K562 (cell line): ENCODE data around the gene KLHDC7B. TPM values are rescaled to one million over a fixed set of nuclear protein-coding genes. Genes with fewer than 3 reads are reported as not detected.

Source experiments
- ATAC-seq: fragments of 200-7000 bp; cut with Tn5 transposase; 3 replicates; pipeline ENCODE4 v1.9.1; 2020; ENCODE audit warnings: moderate library complexity
- BruUV-seq: library from RNA; stranded (reverse); fragments of 400-500 nt; replicated peaks from 2 replicates; lab custom pipeline; 2021; lab: Mats Ljungman, UMichigan
- CTCF ChIA-PET: fragments of 300-600 bp; formaldehyde crosslinking; extraction: SDS; loops from one replicate; lab custom pipeline; 2021; ENCODE audit warnings: low intra/inter-chr PET ratio; lab: Yijun Ruan, JAX
- POLR2A ChIA-PET: fragments of 300-600, 350-650 bp; sonication (Branson Sonifier 250); formaldehyde crosslinking; extraction: SDS; loops from one replicate; lab custom pipeline; 2021; ENCODE audit warnings: antibody characterized with exemption, inconsistent platforms; lab: Yijun Ruan, JAX
- DNase-seq, 4 experiments: peaks; one replicate each; pipeline versions ENCODE4 v3.0.0 to v3.0.0-alpha.2; 2011 to 2018; ENCODE audit warnings: low spot score in 3 of 4, mixed read lengths in 3 of 4; ENCODE audit errors: extremely low read depth in 1 of 4
- FAIRE-seq: peaks from 2 replicates; lab custom pipeline; 2011; peaks lifted over from hg19 to GRCh38; lab: Jason Lieb, UNC
- H2AFZ ChIP-seq: 2 replicates; pipeline ENCODE4 v1.6.0; 2011; ENCODE audit warnings: low read depth, low read length, control low read depth, inconsistent platforms
- H3K27ac ChIP-seq: fragments of 200-600 bp; 3 replicates; pipeline ENCODE4 v1.8.0; 2011; ENCODE audit warnings: low read depth, mild to moderate bottlenecking, control low read depth, inconsistent platforms, low read length, moderate library complexity, mixed read lengths; ENCODE audit errors: extremely low read depth
- H3K27me3 ChIP-seq, 2 experiments: fragments of 300-600 bp in 1 of 2; 2 replicates in 1 of 2; 3 replicates in 1 of 2; pipeline versions ENCODE4 v1.6.0 to v1.8.0; 2011; ENCODE audit warnings: inconsistent platforms in 2 of 2, low read length in 2 of 2, mild to moderate bottlenecking in 1 of 2, mixed read lengths in 1 of 2, moderate library complexity in 1 of 2; ENCODE audit not compliant: control insufficient read depth in 2 of 2, insufficient read depth in 2 of 2
- H3K36me3 ChIP-seq: fragments of 300-600 bp; 3 replicates; pipeline ENCODE4 v1.8.0; 2011; ENCODE audit warnings: mild to moderate bottlenecking, low read length, inconsistent platforms; ENCODE audit not compliant: control insufficient read depth, insufficient read depth
- H3K4me1 ChIP-seq, 2 experiments: fragments of 200-600 bp in 1 of 2; replicated peaks in 1 of 2; 2 replicates in 1 of 2; 3 replicates in 1 of 2; pipeline versions ENCODE4 v1.5.1 to v1.8.0; 2011; ENCODE audit warnings: inconsistent platforms in 2 of 2, low read length in 2 of 2, mild to moderate bottlenecking in 1 of 2, mixed read lengths in 1 of 2, moderate library complexity in 1 of 2; ENCODE audit not compliant: control insufficient read depth in 2 of 2, insufficient read depth in 2 of 2
- H3K4me2 ChIP-seq: 2 replicates; pipeline ENCODE4 v1.6.1; 2011; ENCODE audit warnings: low read length, control low read depth, inconsistent platforms, mixed read lengths; ENCODE audit not compliant: insufficient read depth
- H3K4me3 ChIP-seq: fragments of 200-600 bp; sonication (generic), shearing (Covaris generic); 2 replicates; pipeline ENCODE4 v1.5.1; 2016; ENCODE audit warnings: control low read depth, inconsistent platforms
- H3K79me2 ChIP-seq: fragments of 200-600 bp; 3 replicates; pipeline ENCODE4 v1.8.0; 2011; ENCODE audit warnings: low read length, inconsistent platforms; ENCODE audit not compliant: control insufficient read depth, insufficient read depth
- H3K9ac ChIP-seq, 2 experiments: 2 replicates each; pipeline versions ENCODE4 v1.6.0 to v1.6.1; 2011; ENCODE audit warnings: low read depth in 2 of 2, low read length in 2 of 2, control low read depth in 1 of 2, inconsistent platforms in 1 of 2, mild to moderate bottlenecking in 1 of 2, mixed read lengths in 1 of 2; ENCODE audit not compliant: insufficient read depth in 1 of 2
- H3K9me1 ChIP-seq: one replicate; pipeline ENCODE4 v1.6.0; 2011; ENCODE audit warnings: inconsistent platforms, mild to moderate bottlenecking, low read length, moderate library complexity; ENCODE audit not compliant: control insufficient read depth, insufficient read depth
- H3K9me3 ChIP-seq: replicated peaks from 2 replicates; pipeline ENCODE4 v1.5.1; 2011; ENCODE audit warnings: low read depth, low read length, inconsistent platforms; ENCODE audit not compliant: control insufficient read depth, insufficient read depth
- H4K20me1 ChIP-seq: replicated peaks from 2 replicates; pipeline ENCODE4 v1.6.1; 2011; ENCODE audit warnings: low read length, inconsistent platforms, mixed read lengths; ENCODE audit not compliant: control insufficient read depth, insufficient read depth
- ARID2 ChIP-seq: fragments of 450-650 bp; IDR thresholded peaks from 2 replicates; pipeline ENCODE4 v1.6.1; 2017; ENCODE audit warnings: antibody characterized with exemption, mild to moderate bottlenecking
- CC2D1A ChIP-seq: fragments of 450-650 bp; IDR thresholded peaks from 2 replicates; pipeline ENCODE4 v1.6.1; 2017; ENCODE audit warnings: mild to moderate bottlenecking
- HNRNPK ChIP-seq: fragments of 200-400 bp; formaldehyde crosslinking; IDR thresholded peaks from one replicate; pipeline ENCODE4 v1.6.1; 2018; ENCODE audit warnings: mild to moderate bottlenecking, low read depth, low read length; ENCODE audit not compliant: poor library complexity, severe bottlenecking
- KLF16 ChIP-seq: IDR thresholded peaks from 2 replicates; pipeline ENCODE4 v1.6.1; 2016; ENCODE audit warnings: antibody characterized with exemption
- MEF2A ChIP-seq: IDR thresholded peaks from 2 replicates; pipeline ENCODE4 v1.6.1; 2011; ENCODE audit warnings: low read depth, mild to moderate bottlenecking, low read length, moderate library complexity; ENCODE audit not compliant: control insufficient read depth
- NRF1 ChIP-seq, 2 experiments: fragments of 450-650 bp; IDR thresholded peaks in 1 of 2; conservative IDR thresholded peaks in 1 of 2; 2 replicates each; pipeline ENCODE4 v1.6.1; 2014; ENCODE audit warnings: mild to moderate bottlenecking in 2 of 2
- POLR2AphosphoS5 ChIP-seq: IDR thresholded peaks from 2 replicates; pipeline ENCODE4 v1.6.1; 2011; ENCODE audit warnings: mild to moderate bottlenecking, low read depth, low read length, moderate library complexity; ENCODE audit not compliant: control insufficient read depth, insufficient read depth
- POLR2G ChIP-seq: fragments of 200-400 bp; formaldehyde crosslinking; IDR thresholded peaks from 2 replicates; pipeline ENCODE4 v1.6.1; 2017; ENCODE audit warnings: low read depth, mild to moderate bottlenecking, antibody characterized with exemption, low read length, moderate library complexity
- RBFOX2 ChIP-seq: fragments of 200-400 bp; formaldehyde crosslinking; IDR thresholded peaks from 2 replicates; pipeline ENCODE4 v1.6.1; 2017; ENCODE audit warnings: low read depth, mild to moderate bottlenecking, low read length, moderate library complexity
- ZNF280B ChIP-seq: fragments of 250-450 bp; sonication (Bioruptor Pico); IDR thresholded peaks from 2 replicates; pipeline ENCODE4 v1.5.1; 2021; ENCODE audit warnings: mild to moderate bottlenecking
- WGBS: fragments of 100-300 bp; shearing (Covaris generic); methylation state at CpG from one replicate; pipeline ENCODE4 v1.1.6; 2016; ENCODE audit warnings: low coverage, mixed read lengths; ENCODE audit not compliant: insufficient coverage; ENCODE audit errors: missing lambda C conversion rate; 5-methylcytosine and 5-hydroxymethylcytosine counted together
- in situ Hi-C: fragments of 300-500 bp; cut with MboI; formaldehyde crosslinking; loops from 4 replicates; pipeline ENCODE4 v1.15.0; 2018; ENCODE audit warnings: inconsistent platforms, mixed read lengths
- intact Hi-C: fragments of 100-400 bp; cut with micrococcal nuclease; formaldehyde crosslinking; loops from 2 replicates; pipeline ENCODE4 v1.14.2; 2022
- polyA plus RNA-seq, 8 experiments: library from polyadenylated mRNA; depleted of rRNA in 4 of 8; stranded (reverse) in 5 of 8; unstranded in 3 of 8; fragments of >200 nt; fragmentation: Nextera tagmentation in 2 of 8; fragmentation: Illumina TruSeq in 1 of 8; extraction: Ambion mirVana in 2 of 8; extraction: Trizol in 1 of 8; gene quantifications; 2 replicates each; pipeline versions ENCODE4 v1.2.1 to v1.2.3, GENCODE V29; 2011 to 2014; ENCODE audit warnings: inconsistent platforms in 1 of 8, missing spikeins in 1 of 8
- total RNA-seq, 7 experiments: library from RNA; depleted of rRNA in 6 of 7; stranded (reverse); fragments of >200 nt in 6 of 7; fragmentation: Illumina TruSeq in 2 of 7; extraction: Trizol in 2 of 7; gene quantifications; 2 replicates each; pipeline versions ENCODE4 v1.2.1 to v1.2.3, GENCODE V29; 2011 to 2021; ENCODE audit warnings: low replicate concordance in 1 of 7
- TF ChIP-seq, protein P1 (sequence below): fragments of 200-800 bp; sonication (Bioruptor generic); IDR thresholded peaks from 2 replicates; pipeline ENCODE4 v1.6.1; 2016; ENCODE audit warnings: missing genetic modification characterization, missing compliant biosample characterization
- TF ChIP-seq, protein P2 (sequence below), 2 experiments: IDR thresholded peaks; 2 replicates each; pipeline ENCODE4 v1.6.1; 2011; ENCODE audit warnings: borderline replicate concordance in 1 of 2, control low read depth in 1 of 2, low read depth in 1 of 2, low read length in 1 of 2, mild to moderate bottlenecking in 1 of 2, mixed read lengths in 1 of 2, moderate library complexity in 1 of 2; ENCODE audit not compliant: insufficient read depth in 1 of 2, insufficient read length in 1 of 2, poor library complexity in 1 of 2, severe bottlenecking in 1 of 2; ENCODE audit errors: extremely low read depth in 1 of 2

Gene KLHDC7B
- total and polyA plus RNA-seq, 9 of the 15 experiments (the other 6 are each of a cell fraction or from before 2014, with no cell fraction given) = 0.04 to 0.22 (median 0.05) TPM; not detected in 4

GRCh38 chr22:50521710-50522109, 24.0 kb upstream of the KLHDC7B start:
- Histone ChIP-seq H3K4me2 (no peak overlapping the region), H3K27me3 (no peaks in the 10 kb centered on the region), H4K20me1 (peaks cover 12% of the 10 kb centered on the region; the same call in 1 of the 2 replicates), H3K9ac (no peak overlapping the region)
- CTCF ChIA-PET = no interaction called here
- BruUV-seq = no TSS peak
- in situ Hi-C loops = loop anchor here (5.0 kb wide), 1 partner anchor 46 kb away; no protein-coding TSS in a partner anchor
- ATAC-seq = no peak
- DNase-seq = no peak
- TF ChIP-seq MEF2A = no peak
- TF ChIP-seq POLR2AphosphoS5 = no peak
- TF ChIP-seq, protein P1, sequence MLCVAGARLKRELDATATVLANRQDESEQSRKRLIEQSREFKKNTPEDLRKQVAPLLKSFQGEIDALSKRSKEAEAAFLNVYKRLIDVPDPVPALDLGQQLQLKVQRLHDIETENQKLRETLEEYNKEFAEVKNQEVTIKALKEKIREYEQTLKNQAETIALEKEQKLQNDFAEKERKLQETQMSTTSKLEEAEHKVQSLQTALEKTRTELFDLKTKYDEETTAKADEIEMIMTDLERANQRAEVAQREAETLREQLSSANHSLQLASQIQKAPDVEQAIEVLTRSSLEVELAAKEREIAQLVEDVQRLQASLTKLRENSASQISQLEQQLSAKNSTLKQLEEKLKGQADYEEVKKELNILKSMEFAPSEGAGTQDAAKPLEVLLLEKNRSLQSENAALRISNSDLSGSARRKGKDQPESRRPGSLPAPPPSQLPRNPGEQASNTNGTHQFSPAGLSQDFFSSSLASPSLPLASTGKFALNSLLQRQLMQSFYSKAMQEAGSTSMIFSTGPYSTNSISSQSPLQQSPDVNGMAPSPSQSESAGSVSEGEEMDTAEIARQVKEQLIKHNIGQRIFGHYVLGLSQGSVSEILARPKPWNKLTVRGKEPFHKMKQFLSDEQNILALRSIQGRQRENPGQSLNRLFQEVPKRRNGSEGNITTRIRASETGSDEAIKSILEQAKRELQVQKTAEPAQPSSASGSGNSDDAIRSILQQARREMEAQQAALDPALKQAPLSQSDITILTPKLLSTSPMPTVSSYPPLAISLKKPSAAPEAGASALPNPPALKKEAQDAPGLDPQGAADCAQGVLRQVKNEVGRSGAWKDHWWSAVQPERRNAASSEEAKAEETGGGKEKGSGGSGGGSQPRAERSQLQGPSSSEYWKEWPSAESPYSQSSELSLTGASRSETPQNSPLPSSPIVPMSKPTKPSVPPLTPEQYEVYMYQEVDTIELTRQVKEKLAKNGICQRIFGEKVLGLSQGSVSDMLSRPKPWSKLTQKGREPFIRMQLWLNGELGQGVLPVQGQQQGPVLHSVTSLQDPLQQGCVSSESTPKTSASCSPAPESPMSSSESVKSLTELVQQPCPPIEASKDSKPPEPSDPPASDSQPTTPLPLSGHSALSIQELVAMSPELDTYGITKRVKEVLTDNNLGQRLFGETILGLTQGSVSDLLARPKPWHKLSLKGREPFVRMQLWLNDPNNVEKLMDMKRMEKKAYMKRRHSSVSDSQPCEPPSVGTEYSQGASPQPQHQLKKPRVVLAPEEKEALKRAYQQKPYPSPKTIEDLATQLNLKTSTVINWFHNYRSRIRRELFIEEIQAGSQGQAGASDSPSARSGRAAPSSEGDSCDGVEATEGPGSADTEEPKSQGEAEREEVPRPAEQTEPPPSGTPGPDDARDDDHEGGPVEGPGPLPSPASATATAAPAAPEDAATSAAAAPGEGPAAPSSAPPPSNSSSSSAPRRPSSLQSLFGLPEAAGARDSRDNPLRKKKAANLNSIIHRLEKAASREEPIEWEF (CRISPR knock-in tag) = no peak
- no peak for TF ChIP-seq ZNF280B (CRISPR knock-in tag)
- TF ChIP-seq ARID2 = no peak
- TF ChIP-seq, protein P2, sequence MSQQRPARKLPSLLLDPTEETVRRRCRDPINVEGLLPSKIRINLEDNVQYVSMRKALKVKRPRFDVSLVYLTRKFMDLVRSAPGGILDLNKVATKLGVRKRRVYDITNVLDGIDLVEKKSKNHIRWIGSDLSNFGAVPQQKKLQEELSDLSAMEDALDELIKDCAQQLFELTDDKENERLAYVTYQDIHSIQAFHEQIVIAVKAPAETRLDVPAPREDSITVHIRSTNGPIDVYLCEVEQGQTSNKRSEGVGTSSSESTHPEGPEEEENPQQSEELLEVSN (IDR thresholded peaks at IDR 0.05; ENCODE audit: borderline replicate concordance in 1 of 2, extremely low read depth in 1 of 2, insufficient read depth in 1 of 2, insufficient read length in 1 of 2, low read depth in 1 of 2, low read length in 1 of 2, poor library complexity in 1 of 2, severe bottlenecking in 1 of 2) = no peak
- TF ChIP-seq RBFOX2 = peak; percentile 16; the same call in 1 of the 2 replicates
- TF ChIP-seq HNRNPK = no peak
- TF ChIP-seq CC2D1A = no peak
- TF ChIP-seq KLF16 = no peak
- no peak for TF ChIP-seq NRF1 (conservative IDR thresholded peaks at IDR 0.05 in 1 of 2, IDR thresholded peaks at IDR 0.05 in 1 of 2)
- TF ChIP-seq POLR2G = peak; percentile 65
- TF ChIP-seq, all 486 proteins: peak for 2
- H3K79me2 ChIP-seq = peaks cover 28% of the 10 kb centered on the region
- POLR2A ChIA-PET = interaction anchor here (0.5 to 5.3 kb wide), 6 partner anchors 7 to 331 kb away, joined by 3 to 65 read pairs (median 4); partner anchors contain the start of genes LMF2 and NCAPH2
- no peak overlapping the region for H3K4me3 ChIP-seq
- WGBS = 98% methylated on average over 9 of the region's 10 CpGs
- FAIRE-seq = no peak
- H2AFZ ChIP-seq = no peak overlapping the region
- H3K9me3 ChIP-seq = no peaks in the 10 kb centered on the region
- H3K36me3 ChIP-seq = peaks cover 70% of the 10 kb centered on the region; the same call in 1 of the 3 replicates
- no peak overlapping the region for H3K27ac ChIP-seq
- intact Hi-C loops = no loop called here
- peaks cover 2 to 40% of the 10 kb centered on the region in 2 experiments; a peak in 4 of 5 replicates for H3K4me1 ChIP-seq
- no peaks in the 10 kb centered on the region for H3K9me1 ChIP-seq
